ENCODE results near the gene PIAS2.

- no peak for TF ChIP-seq CTCF (IDR thresholded peaks at IDR 0.05)
- no peak for TF ChIP-seq POLR2A (IDR thresholded peaks at IDR 0.05)
Measured at GRCh38 chr18:46767217-46767616, 150.1 kb downstream of the PIAS2 start.
